OCI-LY7 (cell line): ENCODE data around the gene DNAI2. TPM values are rescaled to one million over a fixed set of nuclear protein-coding genes. Genes with fewer than 3 reads are reported as not detected.

ENCODE experiments used
- BruUV-seq: library from RNA; stranded (reverse); fragments of 400-500 nt; replicated peaks from 2 replicates; lab custom pipeline; 2021; lab: Mats Ljungman, UMichigan
- CTCF ChIA-PET: fragments of 300-600 bp; sonication (Branson Sonifier 250); formaldehyde crosslinking; loops from one replicate; lab custom pipeline; 2022; ENCODE audit warnings: antibody characterized with exemption; ENCODE audit not compliant: unreplicated experiment; lab: Charles Lee
- POLR2A ChIA-PET: fragments of 300-600 bp; sonication (Branson Sonifier 250); formaldehyde crosslinking; loops from one replicate; lab custom pipeline; 2022; ENCODE audit warnings: antibody characterized with exemption; lab: Charles Lee
- DNase-seq: peaks from one replicate; pipeline ENCODE4 v3.0.0-alpha.2; 2015; ENCODE audit warnings: low spot score
- H2AFZ ChIP-seq: fragments of 200-600 bp; sonication (generic), shearing (Covaris generic); 2 replicates; pipeline ENCODE4 v1.6.1; 2014; ENCODE audit warnings: mild to moderate bottlenecking, antibody characterized with exemption, low read length, moderate library complexity
- H3K27ac ChIP-seq: fragments of 200-600 bp; sonication (generic); 2 replicates; pipeline ENCODE4 v1.5.1; 2014; ENCODE audit warnings: mixed run types, low read depth, mild to moderate bottlenecking, moderate library complexity, low read length, inconsistent platforms; ENCODE audit not compliant: poor library complexity, severe bottlenecking
- H3K36me3 ChIP-seq: fragments of 200-600 bp; sonication (generic); 2 replicates; pipeline ENCODE4 v1.6.1; 2014; ENCODE audit warnings: mild to moderate bottlenecking, antibody characterized with exemption, low read length, moderate library complexity, mixed read lengths; ENCODE audit not compliant: insufficient read depth
- H3K4me1 ChIP-seq: fragments of 200-600 bp; sonication (generic); 2 replicates; pipeline ENCODE4 v1.5.1; 2014; ENCODE audit warnings: mild to moderate bottlenecking, low read length; ENCODE audit not compliant: insufficient read depth, poor library complexity, severe bottlenecking
- H3K4me2 ChIP-seq: fragments of 200-600 bp; sonication (generic); 2 replicates; pipeline ENCODE4 v1.6.1; 2014; ENCODE audit warnings: mild to moderate bottlenecking, low read length
- H3K4me3 ChIP-seq: fragments of 200-600 bp; sonication (generic); 2 replicates; pipeline ENCODE4 v1.5.1; 2014; ENCODE audit warnings: mild to moderate bottlenecking, low read depth, low read length; ENCODE audit not compliant: poor library complexity, severe bottlenecking
- H3K79me2 ChIP-seq: fragments of 200-600 bp; sonication (generic); 2 replicates; pipeline ENCODE4 v1.6.1; 2016; ENCODE audit warnings: low read depth, mild to moderate bottlenecking, low read length, moderate library complexity, mixed read lengths; ENCODE audit not compliant: insufficient read depth
- H3K9me2 ChIP-seq: fragments of 200-600 bp; sonication (generic); 2 replicates; pipeline ENCODE4 v1.6.1; 2016; ENCODE audit warnings: mild to moderate bottlenecking, low read length, mixed read lengths; ENCODE audit not compliant: insufficient read depth
- H3K9me3 ChIP-seq: fragments of 200-600 bp; sonication (generic); 2 replicates; pipeline ENCODE4 v1.6.1; 2014; ENCODE audit warnings: mild to moderate bottlenecking, mixed run types, low read length, mixed read lengths
- H4K20me1 ChIP-seq: fragments of 200-600 bp; sonication (generic); 2 replicates; pipeline ENCODE4 v1.6.1; 2014; ENCODE audit warnings: mild to moderate bottlenecking, antibody characterized with exemption, low read length, moderate library complexity, mixed read lengths; ENCODE audit not compliant: insufficient read depth
- EZH2phosphoT487 ChIP-seq: fragments of 200-600 bp; sonication (generic); IDR thresholded peaks from 2 replicates; pipeline ENCODE4 v1.6.1; 2018; ENCODE audit warnings: low read depth, borderline replicate concordance, mild to moderate bottlenecking, mixed run types, antibody characterized with exemption, low read length, moderate library complexity, mixed read lengths
- intact Hi-C: fragments of 100-400 bp; cut with micrococcal nuclease; formaldehyde crosslinking; loops from one replicate; pipeline ENCODE4 v1.10.0; 2022; ENCODE audit not compliant: unreplicated experiment
- total RNA-seq, 2 experiments: library from RNA; depleted of rRNA in 1 of 2; stranded (reverse); fragments of >200 nt in 1 of 2; shearing (Covaris generic) in 1 of 2; gene quantifications; 2 replicates each; pipeline ENCODE4 v1.2.3, GENCODE V29; 2014 to 2022
- TF ChIP-seq, protein P1 (sequence below): fragments of 200-600 bp; sonication (generic); conservative IDR thresholded peaks from 2 replicates; pipeline ENCODE4 v1.5.1; 2014; ENCODE audit warnings: mild to moderate bottlenecking, antibody characterized with exemption, low read length, moderate library complexity, mixed read lengths

DNAI2 gene
- total RNA-seq, 2 experiments from 2014 or later: not detected

- intact Hi-C loops: no loop called here
- DNase-seq: peak; percentile 44
- Histone ChIP-seq H3K79me2 (no peaks in the 10 kb centered on the region), H3K4me1 (peaks cover 13% of the 10 kb centered on the region), H4K20me1 (no peaks in the 10 kb centered on the region), H3K9me2 (no peaks in the 10 kb centered on the region), H3K4me2 (peak overlapping the region; percentile 26; the same call in 1 of the 2 replicates), H3K9me3 (no peaks in the 10 kb centered on the region), H3K36me3 (no peaks in the 10 kb centered on the region), H2AFZ (peak overlapping the region; percentile 41; the same call in 1 of the 2 replicates), H3K27ac (no peak overlapping the region), H3K4me3 (no peak overlapping the region)
- ChIA-PET POLR2A (interaction anchor here (0.7 kb wide), 1 partner anchor 17 kb away, joined by 3 read pairs; no protein-coding TSS in a partner anchor), CTCF (interaction anchor here (0.8 kb wide), 1 partner anchor 18 kb away, joined by 5 read pairs; no protein-coding TSS in a partner anchor)
- TF ChIP-seq, protein P1, sequence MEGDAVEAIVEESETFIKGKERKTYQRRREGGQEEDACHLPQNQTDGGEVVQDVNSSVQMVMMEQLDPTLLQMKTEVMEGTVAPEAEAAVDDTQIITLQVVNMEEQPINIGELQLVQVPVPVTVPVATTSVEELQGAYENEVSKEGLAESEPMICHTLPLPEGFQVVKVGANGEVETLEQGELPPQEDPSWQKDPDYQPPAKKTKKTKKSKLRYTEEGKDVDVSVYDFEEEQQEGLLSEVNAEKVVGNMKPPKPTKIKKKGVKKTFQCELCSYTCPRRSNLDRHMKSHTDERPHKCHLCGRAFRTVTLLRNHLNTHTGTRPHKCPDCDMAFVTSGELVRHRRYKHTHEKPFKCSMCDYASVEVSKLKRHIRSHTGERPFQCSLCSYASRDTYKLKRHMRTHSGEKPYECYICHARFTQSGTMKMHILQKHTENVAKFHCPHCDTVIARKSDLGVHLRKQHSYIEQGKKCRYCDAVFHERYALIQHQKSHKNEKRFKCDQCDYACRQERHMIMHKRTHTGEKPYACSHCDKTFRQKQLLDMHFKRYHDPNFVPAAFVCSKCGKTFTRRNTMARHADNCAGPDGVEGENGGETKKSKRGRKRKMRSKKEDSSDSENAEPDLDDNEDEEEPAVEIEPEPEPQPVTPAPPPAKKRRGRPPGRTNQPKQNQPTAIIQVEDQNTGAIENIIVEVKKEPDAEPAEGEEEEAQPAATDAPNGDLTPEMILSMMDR: no peak
- TF ChIP-seq EZH2phosphoT487: no peak
- no TSS peak for BruUV-seq
Measured at GRCh38 chr17:74332763-74333283, 58.8 kb downstream of the DNAI2 start.

GRCh38 chr17:74334393-74335039 is 60.5 kb downstream of the DNAI2 start:
- ChIA-PET CTCF (no interaction called here), POLR2A (interaction anchor here (0.7 kb wide), 1 partner anchor 54 kb away, joined by 4 read pairs; no protein-coding TSS in a partner anchor)
- H3K4me2 ChIP-seq: no peak overlapping the region
- no peak overlapping the region for H3K27ac ChIP-seq
- BruUV-seq: no TSS peak
- H2AFZ ChIP-seq: no peak overlapping the region
- intact Hi-C loops: no loop called here
- H3K79me2 ChIP-seq: no peaks in the 10 kb centered on the region
- no peak overlapping the region for H3K4me3 ChIP-seq
- TF ChIP-seq EZH2phosphoT487: no peak
- TF ChIP-seq, protein P1: no peak
- DNase-seq: no peak
- no peaks in the 10 kb centered on the region for H3K9me3 ChIP-seq
- no peaks in the 10 kb centered on the region for H3K36me3 ChIP-seq
- no peaks in the 10 kb centered on the region for H3K9me2 ChIP-seq
- H4K20me1 ChIP-seq: no peaks in the 10 kb centered on the region
- H3K4me1 ChIP-seq: peaks cover 13% of the 10 kb centered on the region

GRCh38 chr17:74335529-74336062 is 61.6 kb downstream of the DNAI2 start:
- ChIA-PET CTCF (no interaction called here), POLR2A (interaction anchor here (0.6 kb wide), 1 partner anchor 27 kb away, joined by 3 read pairs; no protein-coding TSS in a partner anchor)
- Histone ChIP-seq H3K4me2 (no peak overlapping the region), H3K36me3 (no peaks in the 10 kb centered on the region), H3K4me3 (no peak overlapping the region), H4K20me1 (no peaks in the 10 kb centered on the region), H3K9me3 (no peaks in the 10 kb centered on the region), H3K4me1 (peaks cover 13% of the 10 kb centered on the region), H2AFZ (no peak overlapping the region), H3K9me2 (no peaks in the 10 kb centered on the region), H3K27ac (no peak overlapping the region), H3K79me2 (no peaks in the 10 kb centered on the region)
- intact Hi-C loops: no loop called here
- no peak for DNase-seq
- no TSS peak for BruUV-seq
- TF ChIP-seq, protein P1: no peak
- TF ChIP-seq EZH2phosphoT487: no peak
